HepG2 (cell line): Measurements from ENCODE around the gene ARGLU1. TPM values are rescaled to one million over a fixed set of nuclear protein-coding genes. Genes with fewer than 3 reads are reported as not detected.
A peak's percentile ranks its signal among the peaks of the same experiment; 100 is the strongest.

Experiments
- ATAC-seq: fragments of 200-7000 bp; cut with Tn5 transposase; 3 replicates; pipeline ENCODE4 v1.9.1; 2020; ENCODE audit warnings: mild to moderate bottlenecking, moderate library complexity
- BruUV-seq: library from RNA; stranded (reverse); fragments of 400-500 nt; replicated peaks from 2 replicates; lab custom pipeline; 2021; lab: Mats Ljungman, UMichigan
- CTCF ChIA-PET: fragments of 300-600 bp; formaldehyde crosslinking; extraction: SDS; loops from one replicate; lab custom pipeline; 2021; ENCODE audit warnings: low total read pairs, inconsistent platforms, low intra/inter-chr PET ratio; lab: Yijun Ruan, JAX
- POLR2A ChIA-PET: fragments of 350-600 bp; sonication (Branson Sonifier 250); formaldehyde crosslinking; loops from one replicate; lab custom pipeline; 2020; ENCODE audit warnings: antibody characterized with exemption, inconsistent platforms; lab: Yijun Ruan, JAX
- DNase-seq: peaks from one replicate; pipeline ENCODE4 v3.0.0-alpha.2; 2015; ENCODE audit warnings: low spot score
- FAIRE-seq: peaks from 3 replicates; lab custom pipeline; 2011; peaks lifted over from hg19 to GRCh38; lab: Jason Lieb, UNC
- H2AFZ ChIP-seq: one replicate; pipeline ENCODE4 v1.6.1; 2011; ENCODE audit warnings: low read length, inconsistent platforms
- H3K27ac ChIP-seq: fragments of 300-600 bp; 3 replicates; pipeline ENCODE4 v1.8.0; 2011; ENCODE audit warnings: mixed run types, mild to moderate bottlenecking, mixed read lengths, low read length, inconsistent platforms; ENCODE audit not compliant: insufficient read depth; ENCODE audit errors: extremely low read length
- H3K27me3 ChIP-seq, 2 experiments: fragments of 200-600 bp in 1 of 2; 2 replicates in 1 of 2; 3 replicates in 1 of 2; pipeline versions ENCODE4 v1.6.0 to v1.8.0; 2011; ENCODE audit warnings: low read length in 2 of 2, mild to moderate bottlenecking in 2 of 2, moderate library complexity in 2 of 2, inconsistent platforms in 1 of 2; ENCODE audit not compliant: insufficient read depth in 2 of 2, control insufficient read depth in 1 of 2
- H3K36me3 ChIP-seq, 2 experiments: fragments of 200-600 bp in 1 of 2; replicated peaks in 1 of 2; 2 replicates in 1 of 2; 3 replicates in 1 of 2; pipeline versions ENCODE4 v1.5.1 to v1.8.0; 2011; ENCODE audit warnings: low read length in 2 of 2, inconsistent platforms in 1 of 2; ENCODE audit not compliant: insufficient read depth in 2 of 2, control insufficient read depth in 1 of 2
- H3K4me1 ChIP-seq: 2 replicates; pipeline ENCODE4 v1.5.1; 2012; ENCODE audit warnings: low read length, inconsistent platforms; ENCODE audit not compliant: insufficient read depth
- H3K4me2 ChIP-seq: 2 replicates; pipeline ENCODE4 v1.6.0; 2011; ENCODE audit warnings: low read depth, low read length, inconsistent platforms
- H3K4me3 ChIP-seq, 3 experiments: fragments of 200-600 bp in 1 of 3; sonication (generic), shearing (Covaris generic) in 1 of 3; replicated peaks in 1 of 3; 2 replicates each; pipeline ENCODE4 v1.5.1; 2011 to 2016; ENCODE audit warnings: low read length in 3 of 3, inconsistent platforms in 2 of 3, low read depth in 2 of 3, mild to moderate bottlenecking in 2 of 3, control low read depth in 1 of 3, mixed read lengths in 1 of 3; ENCODE audit not compliant: insufficient read depth in 1 of 3
- H3K79me2 ChIP-seq: one replicate; pipeline ENCODE4 v1.6.1; 2011; ENCODE audit warnings: low read length, inconsistent platforms; ENCODE audit not compliant: insufficient read depth
- H3K9ac ChIP-seq: 2 replicates; pipeline ENCODE4 v1.6.0; 2011; ENCODE audit warnings: mild to moderate bottlenecking, low read depth, low read length, inconsistent platforms; ENCODE audit not compliant: insufficient read depth
- H3K9me3 ChIP-seq: 2 replicates; pipeline ENCODE4 v1.5.1; 2012; ENCODE audit warnings: mild to moderate bottlenecking, low read length
- H4K20me1 ChIP-seq: 2 replicates; pipeline ENCODE4 v1.6.0; 2011; ENCODE audit warnings: inconsistent platforms, mild to moderate bottlenecking, low read length, moderate library complexity; ENCODE audit not compliant: insufficient read depth
- GFI1 ChIP-seq: sonication (generic); formaldehyde crosslinking; IDR thresholded peaks from 2 replicates; pipeline ENCODE4 v1.5.0; 2020; ENCODE audit warnings: missing genetic modification reagents, mild to moderate bottlenecking, borderline replicate concordance
- HDAC2 ChIP-seq: sonication (generic); formaldehyde crosslinking; IDR thresholded peaks from 2 replicates; pipeline ENCODE4 v1.4.0; 2020; ENCODE audit warnings: missing genetic modification reagents
- KLF16 ChIP-seq, 2 experiments: sonication (generic) in 1 of 2; formaldehyde crosslinking in 1 of 2; IDR thresholded peaks; 2 replicates each; pipeline versions ENCODE4 v1.6.1 to v1.8.0; 2016 to 2023; ENCODE audit warnings: missing genetic modification reagents in 2 of 2, missing compliant biosample characterization in 1 of 2
- KLF9 ChIP-seq: IDR thresholded peaks from 2 replicates; pipeline ENCODE4 v1.6.1; 2016; ENCODE audit warnings: low read depth
- MBNL3 ChIP-seq: fragments of 250-450 bp; sonication (Bioruptor Pico); conservative IDR thresholded peaks from 2 replicates; pipeline ENCODE4 v1.8.0; 2022; ENCODE audit warnings: mild to moderate bottlenecking, inconsistent platforms
- MIER3 ChIP-seq: IDR thresholded peaks from 2 replicates; pipeline ENCODE4 v1.6.1; 2016; ENCODE audit warnings: missing compliant biosample characterization, borderline replicate concordance
- NFRKB ChIP-seq: fragments of 450-650 bp; IDR thresholded peaks from 2 replicates; pipeline ENCODE4 v1.6.1; 2017
- NR2C2 ChIP-seq: sonication (generic); formaldehyde crosslinking; IDR thresholded peaks from 2 replicates; pipeline ENCODE4 v1.4.0; 2020; ENCODE audit warnings: missing genetic modification reagents, mild to moderate bottlenecking, moderate library complexity, borderline replicate concordance
- NR3C1 ChIP-seq: sonication (generic); formaldehyde crosslinking; IDR thresholded peaks from 2 replicates; pipeline ENCODE4 v1.4.0; 2020; ENCODE audit warnings: missing genetic modification reagents
- ONECUT2 ChIP-seq: sonication (generic); formaldehyde crosslinking; IDR thresholded peaks from 2 replicates; pipeline ENCODE4 v1.4.0; 2020; ENCODE audit warnings: missing genetic modification reagents
- PCBP1 ChIP-seq: fragments of 200-400 bp; formaldehyde crosslinking; IDR thresholded peaks from 2 replicates; pipeline ENCODE4 v1.6.1; 2017; ENCODE audit warnings: mild to moderate bottlenecking, low read depth, low read length, borderline replicate concordance
- SAP130 ChIP-seq: IDR thresholded peaks from 2 replicates; pipeline ENCODE4 v1.6.1; 2016; ENCODE audit warnings: low read depth
- WIZ ChIP-seq: sonication (generic); formaldehyde crosslinking; IDR thresholded peaks from 2 replicates; pipeline ENCODE4 v1.5.1; 2020; ENCODE audit warnings: mild to moderate bottlenecking, missing genetic modification reagents
- ZMYM4 ChIP-seq: sonication (generic); formaldehyde crosslinking; IDR thresholded peaks from 2 replicates; pipeline ENCODE4 v1.8.1; 2023; ENCODE audit warnings: mild to moderate bottlenecking, missing genetic modification reagents
- ZNF18 ChIP-seq: sonication (generic); formaldehyde crosslinking; IDR thresholded peaks from 2 replicates; pipeline ENCODE4 v1.8.0; 2022; ENCODE audit warnings: mild to moderate bottlenecking, missing genetic modification reagents; ENCODE audit not compliant: insufficient replicate concordance
- ZNF230 ChIP-seq: sonication (generic); formaldehyde crosslinking; IDR thresholded peaks from 2 replicates; pipeline ENCODE4 v1.4.0; 2020; ENCODE audit warnings: mild to moderate bottlenecking, missing genetic modification reagents
- ZNF234 ChIP-seq: sonication (generic); formaldehyde crosslinking; conservative IDR thresholded peaks from 2 replicates; pipeline ENCODE4 v1.5.1; 2020; ENCODE audit warnings: mild to moderate bottlenecking, missing genetic modification reagents
- ZNF549 ChIP-seq: sonication (generic); formaldehyde crosslinking; IDR thresholded peaks from 2 replicates; pipeline ENCODE4 v1.5.0; 2020; ENCODE audit warnings: missing genetic modification reagents
- ZNF879 ChIP-seq: sonication (generic); formaldehyde crosslinking; IDR thresholded peaks from 2 replicates; pipeline ENCODE4 v1.8.1; 2023; ENCODE audit warnings: missing genetic modification reagents
- WGBS: methylation state at CpG from one replicate; pipeline ENCODE4 v1.1.6; 2017; ENCODE audit warnings: low lambda C conversion rate; 5-methylcytosine and 5-hydroxymethylcytosine counted together
- in situ Hi-C: cut with HindIII; loops from 2 replicates; pipeline ENCODE4 v1.10.0; 2017; ENCODE audit warnings: low pct_unique_long_range_greater_than_20kb; ENCODE audit not compliant: extremely low pct_ligation_motif_present
- intact Hi-C: fragments of 100-400 bp; cut with micrococcal nuclease; formaldehyde crosslinking; loops from one replicate; pipeline ENCODE4 v1.10.0; 2022; ENCODE audit not compliant: unreplicated experiment
- polyA plus RNA-seq, 8 experiments: library from polyadenylated mRNA; depleted of rRNA in 3 of 8; stranded (reverse) in 7 of 8; unstranded in 1 of 8; fragments of >200 nt; fragmentation: Illumina TruSeq in 4 of 8; extraction: Trizol in 4 of 8; gene quantifications; 2 replicates each; pipeline versions ENCODE4 v1.2.1 to v1.2.3, GENCODE V29; 2011 to 2016; ENCODE audit warnings: low read depth in 4 of 8, missing spikeins in 1 of 8, mixed read lengths in 1 of 8; ENCODE audit not compliant: insufficient read depth in 1 of 8
- total RNA-seq, 5 experiments: library from RNA; depleted of rRNA; stranded (reverse); fragments of >200 nt; fragmentation: Illumina TruSeq; extraction: Trizol; gene quantifications; 2 replicates each; pipeline ENCODE4 v1.2.3, GENCODE V29; 2016; ENCODE audit warnings: low read depth in 1 of 5

The ARGLU1 gene
- total and polyA plus RNA-seq, 2 of the 13 experiments (the other 11 are each of a cell fraction or from before 2014, with no cell fraction given): 47.1 to 70.6 TPM

DNA sequence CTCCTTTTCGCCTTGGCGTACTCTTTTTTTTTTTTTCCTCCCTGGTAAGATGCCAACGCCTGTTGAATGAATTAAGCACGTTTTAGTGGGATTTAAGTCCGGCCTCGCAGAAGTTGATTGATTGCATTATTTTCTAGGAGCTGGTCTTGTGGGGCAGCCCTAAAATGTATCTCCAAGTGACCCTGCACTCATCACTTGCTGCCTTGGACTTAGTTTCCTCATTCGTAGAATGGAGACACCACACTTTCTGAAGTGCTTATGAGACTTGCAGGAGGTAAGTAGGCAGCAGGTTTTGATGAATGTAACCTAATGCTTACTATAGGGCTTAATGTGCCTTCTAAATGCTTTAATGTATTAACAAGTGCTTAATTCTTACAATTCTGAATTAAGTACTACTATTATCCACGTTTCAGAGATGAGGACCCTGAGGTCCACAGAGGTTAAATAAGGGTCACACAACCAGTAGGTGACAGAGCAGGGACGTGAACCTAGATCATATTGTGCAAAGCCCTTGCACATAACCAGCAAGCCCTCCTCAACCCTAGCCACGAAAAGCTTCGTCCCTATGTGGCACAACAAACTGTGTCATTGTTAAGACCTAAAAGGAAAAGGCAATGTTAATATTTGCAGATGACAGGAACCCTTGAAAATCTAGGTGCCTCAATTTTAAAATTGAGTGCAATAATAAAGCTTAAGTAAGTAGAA, 514 bp upstream of the ARGLU1 start (continued):
- TF ChIP-seq ZNF879 (CRISPR knock-in tag): 0 out of 2 replicates have a peak, but pooled peaks have one; percentile 16
- TF ChIP-seq ZMYM4: peak; percentile 9; the same call in 1 of the 2 replicates
- TF ChIP-seq MIER3 (CRISPR knock-in tag): no peak
- TF ChIP-seq KLF9 (CRISPR knock-in tag): 0 out of 2 replicates have a peak, but pooled peaks have one; percentile 18
- TF ChIP-seq ZNF234 (CRISPR knock-in tag): 0 out of 2 replicates have a peak, but pooled peaks have one; percentile 2
- no peak for TF ChIP-seq KLF16 (CRISPR knock-in tag; IDR thresholded peaks at IDR 0.05)
- TF ChIP-seq ZNF230 (CRISPR knock-in tag): 0 out of 2 replicates have a peak, but pooled peaks have one; percentile 17

DNA sequence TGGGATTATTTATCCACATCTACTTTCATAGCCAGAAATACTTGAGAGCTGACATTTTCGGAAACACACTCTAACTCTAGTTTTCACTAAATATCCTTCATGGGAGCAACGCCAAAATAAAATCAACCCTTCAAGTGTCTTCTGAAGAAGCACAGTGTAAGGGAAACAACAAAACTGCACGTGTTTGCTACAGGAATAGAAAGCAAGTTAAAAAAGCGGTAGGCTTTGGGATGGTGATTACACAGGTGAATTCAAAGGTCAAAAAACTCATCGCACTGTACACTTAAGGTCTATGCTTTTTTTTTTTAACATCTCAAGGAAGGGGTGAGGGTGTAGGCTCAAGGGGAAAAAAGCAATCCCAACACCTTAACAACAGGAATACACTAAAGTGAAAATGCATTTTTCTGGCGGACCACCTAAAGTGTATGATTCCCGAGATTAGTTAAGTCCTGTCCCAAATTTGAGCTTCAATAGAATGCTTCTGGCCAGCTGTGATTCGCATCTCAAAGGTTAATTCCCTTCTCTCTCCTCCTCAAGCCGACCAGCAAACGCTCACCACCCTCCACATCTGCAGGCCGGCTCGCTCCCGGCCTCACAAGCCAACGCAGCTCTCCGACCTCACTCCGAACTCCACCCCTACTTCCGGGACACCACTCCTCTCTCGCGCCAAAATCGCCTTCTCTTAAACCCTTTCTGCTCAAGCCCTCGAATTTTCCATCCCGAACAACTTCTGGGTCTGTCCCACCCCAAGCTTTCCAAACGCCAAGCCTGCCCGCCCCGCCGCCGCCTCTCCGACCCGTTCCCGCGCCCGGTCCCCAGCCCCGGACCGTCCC, 1.1 kb downstream of the ARGLU1 start:
- peaks cover 59% of the 10 kb centered on the region for H3K79me2 ChIP-seq
- TF ChIP-seq SAP130: peak; percentile 33; the same call in 1 of the 2 replicates
- TF ChIP-seq MBNL3 (CRISPR knock-in tag): no peak
- no peak for TF ChIP-seq HDAC2 (CRISPR knock-in tag)
- TF ChIP-seq ZNF549 (CRISPR knock-in tag): no peak
- no peak for TF ChIP-seq WIZ (CRISPR knock-in tag)
- no peak; the same call in 1 of the 2 replicates for TF ChIP-seq ZNF879 (CRISPR knock-in tag)
- 0 out of 2 replicates have a peak, but pooled peaks have one; percentile 42 for TF ChIP-seq GFI1 (CRISPR knock-in tag)
- no peak for TF ChIP-seq ZNF18
- TF ChIP-seq ONECUT2: no peak
- no peak for TF ChIP-seq NR3C1
- no peak for TF ChIP-seq PCBP1
- TF ChIP-seq NR2C2 (CRISPR knock-in tag): no peak
- no peak for TF ChIP-seq NFRKB

More for the DNA sequence above, 1.1 kb downstream of the ARGLU1 start:
- Histone ChIP-seq H3K4me3 (peak overlapping the region; percentile 73 to 95 (median 89)), H3K4me2 (peak overlapping the region; percentile 90), H3K27me3 (no peaks in the 10 kb centered on the region; a peak in 1 of 5 replicates), H3K9ac (peak overlapping the region; percentile 96), H4K20me1 (peaks cover 50% of the 10 kb centered on the region), H3K4me1 (peaks cover 47% of the 10 kb centered on the region), H3K36me3 (no peaks in the 10 kb centered on the region; a peak in 1 of 5 replicates), H3K9me3 (no peaks in the 10 kb centered on the region), H2AFZ (no peak overlapping the region), H3K27ac (peak overlapping the region; percentile 91)
- ATAC-seq (peak; percentile 72), DNase-seq (peak; percentile 32), FAIRE-seq (peak; percentile 8)
- no TSS peak for BruUV-seq
- WGBS: 1% methylated on average over 34 of the region's 34 CpGs
- ChIA-PET CTCF (no interaction called here), POLR2A (interaction anchor here (1.2 to 1.3 kb wide), 2 partner anchors 11 to 25 kb away, joined by 3 to 5 read pairs; no protein-coding TSS in a partner anchor)
- intact Hi-C loops: loop anchor here (2.0 to 10.0 kb wide), 2 partner anchors 108 to 554 kb away; no protein-coding TSS in a partner anchor
- in situ Hi-C loops: no loop called here
